LNCaP clone FGC (cell line): ENCODE measurements around the gene ZNF138.

Experiments
- DNase-seq: peaks from one replicate; pipeline ENCODE4 v3.0.0-alpha.2; 2011; ENCODE audit warnings: low read depth
- H3K4me3 ChIP-seq: 2 replicates; pipeline ENCODE4 v1.5.1; 2011; ENCODE audit warnings: mild to moderate bottlenecking, low read depth, low read length, control low read depth
- TF ChIP-seq, protein P1 (sequence below): IDR thresholded peaks from 2 replicates; pipeline ENCODE4 v1.5.1; 2012; ENCODE audit warnings: mild to moderate bottlenecking; ENCODE audit not compliant: control insufficient read depth, insufficient read depth; ENCODE audit errors: extremely low read depth

ZNF138 gene

DNA sequence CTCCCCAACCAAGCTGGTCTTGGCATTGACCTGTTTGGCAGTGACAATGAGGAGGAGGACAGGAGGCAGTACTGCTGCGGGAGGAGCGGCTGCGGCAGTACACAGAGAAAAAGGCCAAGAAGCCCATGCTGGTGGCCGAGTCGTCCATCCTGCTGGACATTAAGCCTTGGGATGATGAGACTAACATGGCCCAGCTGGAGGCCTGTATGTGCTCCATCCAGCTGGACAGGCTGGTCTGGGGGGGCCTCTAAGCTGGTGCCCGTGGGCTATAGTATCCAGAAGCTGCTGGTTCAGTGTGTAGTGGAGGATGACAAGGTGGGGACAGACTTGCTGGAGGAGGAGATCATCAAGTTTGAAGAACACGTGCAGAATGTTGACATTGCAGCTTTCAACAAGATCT, 69.7 kb downstream of the ZNF138 start:
- no peak overlapping the region for H3K4me3 ChIP-seq
- DNase-seq: no peak
- TF ChIP-seq, protein P1, sequence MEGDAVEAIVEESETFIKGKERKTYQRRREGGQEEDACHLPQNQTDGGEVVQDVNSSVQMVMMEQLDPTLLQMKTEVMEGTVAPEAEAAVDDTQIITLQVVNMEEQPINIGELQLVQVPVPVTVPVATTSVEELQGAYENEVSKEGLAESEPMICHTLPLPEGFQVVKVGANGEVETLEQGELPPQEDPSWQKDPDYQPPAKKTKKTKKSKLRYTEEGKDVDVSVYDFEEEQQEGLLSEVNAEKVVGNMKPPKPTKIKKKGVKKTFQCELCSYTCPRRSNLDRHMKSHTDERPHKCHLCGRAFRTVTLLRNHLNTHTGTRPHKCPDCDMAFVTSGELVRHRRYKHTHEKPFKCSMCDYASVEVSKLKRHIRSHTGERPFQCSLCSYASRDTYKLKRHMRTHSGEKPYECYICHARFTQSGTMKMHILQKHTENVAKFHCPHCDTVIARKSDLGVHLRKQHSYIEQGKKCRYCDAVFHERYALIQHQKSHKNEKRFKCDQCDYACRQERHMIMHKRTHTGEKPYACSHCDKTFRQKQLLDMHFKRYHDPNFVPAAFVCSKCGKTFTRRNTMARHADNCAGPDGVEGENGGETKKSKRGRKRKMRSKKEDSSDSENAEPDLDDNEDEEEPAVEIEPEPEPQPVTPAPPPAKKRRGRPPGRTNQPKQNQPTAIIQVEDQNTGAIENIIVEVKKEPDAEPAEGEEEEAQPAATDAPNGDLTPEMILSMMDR: no peak

DNA sequence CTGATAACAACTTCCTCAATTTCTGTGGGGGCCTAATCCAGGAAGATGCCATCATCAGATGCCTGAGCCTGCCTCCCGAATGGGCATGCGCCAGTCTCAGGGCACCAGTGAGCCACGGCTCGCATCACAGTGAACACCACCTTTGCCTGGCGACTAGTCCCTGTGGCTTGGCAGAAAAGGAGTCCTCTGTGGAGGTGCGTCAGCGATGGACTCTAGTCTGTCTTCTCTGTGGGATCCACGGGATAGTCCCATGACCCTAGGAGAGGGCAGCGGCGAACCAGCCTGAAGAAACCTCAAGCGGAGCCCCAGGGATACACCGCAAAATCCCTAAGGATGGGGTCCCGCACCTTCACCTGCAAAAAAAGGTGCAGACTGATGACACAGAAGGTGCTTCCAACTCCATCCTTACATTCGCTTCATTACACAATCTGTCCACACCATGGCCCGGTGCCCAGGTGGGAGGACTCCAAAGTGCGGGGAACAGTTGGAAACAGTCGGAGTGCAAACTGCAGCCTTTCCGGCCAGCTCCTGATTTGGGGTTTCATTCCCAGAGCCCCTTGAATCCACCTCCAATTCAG, 73.7 kb downstream of the ZNF138 start:
- H3K4me3 ChIP-seq: no peak overlapping the region
- TF ChIP-seq, protein P1: no peak
- DNase-seq: no peak

DNA sequence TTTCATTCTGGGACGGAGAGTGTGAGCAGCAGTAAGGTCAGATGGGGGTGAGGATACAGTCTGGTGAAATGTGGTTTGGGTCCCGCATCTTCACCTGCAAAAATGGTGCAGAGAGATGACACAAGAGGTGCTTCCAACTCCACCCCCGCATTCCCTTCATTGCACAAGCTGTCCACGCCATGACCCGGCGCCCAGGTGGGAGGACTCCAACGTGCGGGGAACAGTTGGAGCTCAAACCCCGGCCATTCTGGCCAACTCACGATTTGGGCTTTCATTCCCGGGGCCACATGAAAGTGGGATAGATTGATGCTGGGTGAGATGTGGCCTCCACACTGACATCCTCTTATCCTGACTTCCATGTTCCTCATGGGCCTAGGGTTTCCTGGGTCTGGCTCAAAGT, 74.3 kb downstream of the ZNF138 start:
- no peak for DNase-seq
- no peak overlapping the region for H3K4me3 ChIP-seq
- TF ChIP-seq, protein P1: no peak

DNA sequence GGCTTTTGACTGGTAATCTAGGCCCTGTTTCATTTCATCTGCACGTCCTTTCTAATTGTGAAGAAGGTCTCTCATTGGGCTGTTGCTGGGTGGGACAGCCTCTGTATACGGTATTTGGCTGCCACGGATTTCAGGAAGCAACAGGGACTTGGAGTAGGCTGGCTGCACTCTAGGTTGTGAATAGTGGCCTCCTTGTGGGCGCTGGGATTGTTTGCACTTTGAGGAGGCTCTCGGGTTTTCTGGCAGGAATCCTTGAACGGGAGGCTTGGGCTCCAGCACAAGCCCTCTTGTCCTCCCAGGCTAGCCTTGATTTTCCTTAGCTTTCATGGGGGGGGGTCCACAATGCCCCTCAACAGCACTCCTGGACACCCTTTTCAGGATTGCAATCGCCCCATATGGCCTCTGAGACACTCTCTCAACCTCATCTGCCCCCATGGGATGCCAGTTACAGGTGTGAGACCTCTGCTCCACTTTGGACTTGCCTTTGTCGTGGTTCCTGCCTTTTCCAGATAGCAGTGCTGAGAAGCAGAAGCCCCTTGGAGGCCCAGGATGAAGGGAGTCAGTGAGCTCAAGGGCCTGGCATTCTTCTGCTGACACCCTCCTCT, 75.0 kb downstream of the ZNF138 start:
- DNase-seq: no peak
- no peak overlapping the region for H3K4me3 ChIP-seq
- TF ChIP-seq, protein P1: no peak

DNA sequence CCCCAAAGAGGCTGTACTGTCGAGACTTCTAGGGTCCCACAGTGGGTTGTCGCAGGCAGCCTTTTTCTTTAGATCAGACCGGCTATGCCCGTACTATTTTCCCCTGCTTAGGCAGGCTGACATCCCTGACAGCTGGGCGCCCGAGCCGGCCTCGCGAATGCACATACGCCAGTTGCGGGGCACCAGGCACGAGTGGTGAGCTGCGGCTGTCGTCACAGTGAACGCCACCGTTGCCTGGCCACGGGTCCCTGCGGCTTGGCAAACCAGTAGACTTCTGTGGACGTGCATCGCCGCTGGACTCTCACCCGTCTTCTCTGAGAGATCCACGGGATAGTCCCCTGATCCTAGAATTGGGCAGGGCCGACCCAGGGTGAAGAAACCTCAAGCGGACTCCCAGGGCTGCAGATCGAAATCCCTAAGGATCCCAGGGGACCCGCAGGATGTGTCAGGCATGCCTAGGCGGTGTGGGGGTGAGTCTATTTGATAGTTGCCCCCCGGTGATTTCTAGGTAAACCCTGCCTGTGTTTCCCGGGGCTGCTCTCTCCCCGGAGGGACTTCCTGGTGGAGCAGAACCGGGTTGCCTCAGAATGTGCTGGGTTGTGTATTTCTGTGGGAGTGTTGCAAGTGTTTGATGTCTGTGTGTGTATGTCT, 75.8 kb downstream of the ZNF138 start:
- H3K4me3 ChIP-seq: no peak overlapping the region
- no peak for DNase-seq
- TF ChIP-seq, protein P1: no peak

GRCh38 chr7:64870656-64871055, 76.4 kb downstream of the ZNF138 start:
- TF ChIP-seq, protein P1: no peak
- no peak for DNase-seq
- no peak overlapping the region for H3K4me3 ChIP-seq
